T-helper 1 cell treated with Interleukin-12 subunit alpha and Interleukin-12 subunit beta and Interleukin-4 antibody, amounts not matched to agents 30 ng/mL and 1 ng/mL, for 36 hours (primary cell): ENCODE measurements around the gene CALD1. TPM values are rescaled to one million over a fixed set of nuclear protein-coding genes. Genes with fewer than 3 reads are reported as not detected.

Experiments used
- intact Hi-C: fragments of 100-400 bp; cut with micrococcal nuclease; formaldehyde crosslinking; loops from one replicate; pipeline ENCODE4 v1.15.1; 2024
- total RNA-seq: library from RNA; stranded (reverse); gene quantifications from 2 replicates; pipeline ENCODE4 v1.2.3, GENCODE V29; 2022

Gene CALD1
- total RNA-seq, result 1.0 and 1.3 TPM in 2 replicates

GRCh38 chr7:134778941-134779740 is at the start of gene CALD1:
Gene CALD1, plus strand, starts transcription at chr7:134779634. Its CDS starts 88,100 bp downstream, at chr7:134867734.
- intact Hi-C loops, result no loop called here

GRCh38 chr7:134729895-134730294 is 49.5 kb upstream of the CALD1 start:
- intact Hi-C loops, result no loop called here

- intact Hi-C loops, result no loop called here
Measured at GRCh38 chr7:134730411-134730829, 49.0 kb upstream of the CALD1 start.

GRCh38 chr7:134731616-134732015 is 47.8 kb upstream of the CALD1 start:
- intact Hi-C loops, result no loop called here

- intact Hi-C loops, result no loop called here
Measured at GRCh38 chr7:134732728-134733127, 46.7 kb upstream of the CALD1 start.

GRCh38 chr7:134736381-134736780 is 43.1 kb upstream of the CALD1 start:
- intact Hi-C loops, result no loop called here

- intact Hi-C loops, result loop anchor here (2.0 kb wide), 1 partner anchor 27 kb away; no protein-coding TSS in a partner anchor
Measured at GRCh38 chr7:134737566-134738345, 41.7 kb upstream of the CALD1 start.

GRCh38 chr7:134739362-134739761 is 40.1 kb upstream of the CALD1 start:
- intact Hi-C loops, result loop anchor here (2.0 kb wide), 1 partner anchor 29 kb away; no protein-coding TSS in a partner anchor

GRCh38 chr7:134740376-134740775 is 39.1 kb upstream of the CALD1 start:
- intact Hi-C loops, result no loop called here

- intact Hi-C loops, result no loop called here
Measured at GRCh38 chr7:134741907-134742635, 37.4 kb upstream of the CALD1 start.

- intact Hi-C loops, result no loop called here
Measured at GRCh38 chr7:134742688-134743350, 36.6 kb upstream of the CALD1 start.

GRCh38 chr7:134744569-134744968 is 34.9 kb upstream of the CALD1 start:
- intact Hi-C loops, result no loop called here

GRCh38 chr7:134747326-134747725 is 32.1 kb upstream of the CALD1 start:
- intact Hi-C loops, result no loop called here

- intact Hi-C loops, result loop anchor here (1.0 to 10.0 kb wide), 7 partner anchors 26 to 420 kb away; partner anchors contain the start of genes CYREN and TMEM140
Measured at GRCh38 chr7:134750083-134751062, 29.1 kb upstream of the CALD1 start.

GRCh38 chr7:134752006-134752760 is 27.3 kb upstream of the CALD1 start:
- intact Hi-C loops, result loop anchor here (5.0 to 10.0 kb wide), 2 partner anchors 140 to 393 kb away; partner anchors contain the start of gene TMEM140

GRCh38 chr7:134755422-134756022 is 23.9 kb upstream of the CALD1 start:
- intact Hi-C loops, result loop anchor here (1.0 to 10.0 kb wide), 4 partner anchors 65 to 389 kb away; partner anchors contain the start of gene TMEM140

- intact Hi-C loops, result loop anchor here (10.0 kb wide), 1 partner anchor 387 kb away; the partner anchor contains the start of gene TMEM140
Measured at GRCh38 chr7:134757938-134758337, 21.5 kb upstream of the CALD1 start.

- intact Hi-C loops, result loop anchor here (10.0 kb wide), 1 partner anchor 386 kb away; the partner anchor contains the start of gene TMEM140
Measured at GRCh38 chr7:134758981-134759380, 20.5 kb upstream of the CALD1 start.
